Esophagus squamous epithelium (tissue), 5 donors: ENCODE results near the gene AKAP12. TPM values are rescaled to one million over a fixed set of nuclear protein-coding genes. Genes with fewer than 3 reads are reported as not detected.

Experiments used
- DNase-seq: peaks from one replicate; lab custom pipeline; 2025; lab: John Stamatoyannopoulos, UW
- H3K27ac ChIP-seq, 4 donors: fragments of 200-600 bp; sonication (generic); one replicate each; pipeline ENCODE4 v1.5.1; 2016 to 2019; ENCODE audit warnings: mild to moderate bottlenecking in 1 of 4
- H3K27me3 ChIP-seq, 4 donors: fragments of 200-600 bp; sonication (generic); 1 replicate in 3 of 4; 2 replicates in 1 of 4; pipeline versions ENCODE4 v1.5.1 to v1.6.0; 2017 to 2021; ENCODE audit warnings: antibody characterized with exemption in 1 of 4
- H3K36me3 ChIP-seq, 3 donors: fragments of 200-600 bp; sonication (generic); one replicate each; pipeline ENCODE4 v1.5.1; 2016 to 2019
- H3K4me1 ChIP-seq, 3 donors: fragments of 200-600 bp; sonication (generic); one replicate each; pipeline ENCODE4 v1.5.1; 2017 to 2019
- H3K4me3 ChIP-seq, 4 donors: fragments of 200-600 bp; sonication (generic); 1 replicate in 3 of 4; 2 replicates in 1 of 4; pipeline ENCODE4 v1.5.1; 2016 to 2019; ENCODE audit warnings: mild to moderate bottlenecking in 2 of 4, moderate library complexity in 1 of 4
- H3K9me3 ChIP-seq, 3 donors: fragments of 200-600 bp; sonication (generic); one replicate each; pipeline ENCODE4 v1.5.1; 2016 to 2019
- CTCF ChIP-seq, 6 experiments: fragments of 450-650 bp in 4 of 6; fragments of 200-600 bp in 2 of 6; sonication (generic) in 2 of 6; IDR thresholded peaks; one replicate each; pipeline ENCODE4 v1.5.1; 2016 to 2019; ENCODE audit warnings: antibody characterized with exemption in 6 of 6, mild to moderate bottlenecking in 4 of 6, moderate library complexity in 4 of 6
- POLR2A ChIP-seq, 4 donors: fragments of 450-650 bp; IDR thresholded peaks; one replicate each; pipeline ENCODE4 v1.6.1; 2017; ENCODE audit warnings: antibody characterized with exemption in 4 of 4, mild to moderate bottlenecking in 4 of 4, moderate library complexity in 3 of 4
- WGBS, 2 donors: methylation state at CpG; one replicate each; pipeline ENCODE4 v1.1.5; 2018; 5-methylcytosine and 5-hydroxymethylcytosine counted together
- intact Hi-C: fragments of 100-400 bp; cut with DNase I; formaldehyde crosslinking; loops from one replicate; pipeline ENCODE4 v1.15.0; 2022
- small RNA-seq, 4 donors: library from RNA; depleted of rRNA; stranded (forward); fragments of <200 nt; gene quantifications; one replicate each; pipeline ENCODE3, GENCODE V24; 2016
- total RNA-seq, 4 donors: library from RNA; depleted of rRNA; stranded (reverse); fragments of >200 nt; gene quantifications; one replicate each; pipeline ENCODE4 v1.1.0, GENCODE V29; 2016
- donor health status: DM: yes; HTN: yes; CAD: no.

AKAP12 gene
- total RNA-seq, 4 donors from 2014 or later, result 1.7 to 66.6 (median 11.4) TPM

DNA sequence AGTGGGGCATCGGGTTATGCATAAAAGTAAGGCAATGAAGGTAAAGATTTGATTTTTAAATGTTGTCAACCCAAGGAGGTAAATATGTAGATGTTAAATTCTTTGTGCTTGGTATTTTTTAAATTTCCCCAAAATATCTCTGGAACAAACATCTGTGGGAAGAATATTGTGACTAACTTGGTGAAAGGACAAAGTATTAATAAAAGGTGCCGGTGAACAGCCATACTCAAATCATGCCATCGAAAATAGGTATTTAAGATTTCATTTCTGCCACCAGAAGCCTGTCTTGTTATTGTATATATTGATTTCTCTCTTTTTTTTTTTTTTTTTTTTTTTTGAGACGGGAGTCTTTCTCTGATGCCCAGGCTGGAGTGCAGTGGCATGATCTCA is 164.1 kb downstream of the AKAP12 start:
- Histone ChIP-seq H3K4me3 (no peak overlapping the region), H3K9me3 (no peaks in the 10 kb centered on the region), H3K4me1 (peaks cover 0 to 19% (median 0%) of the 10 kb centered on the region in 3 donors), H3K27me3 (no peaks in the 10 kb centered on the region), H3K27ac (no peak overlapping the region), H3K36me3 (peaks cover 6 to 52% (median 14%) of the 10 kb centered on the region in 3 donors)
- intact Hi-C loops, result no loop called here
- WGBS, 2 donors, result 78 to 80% methylated on average over 4 of the region's 4 CpGs
- TF ChIP-seq POLR2A (IDR thresholded peaks at IDR 0.05), result no peak
- TF ChIP-seq CTCF (IDR thresholded peaks at IDR 0.05), result no peak
- DNase-seq, result no peak

Small RNA genes lying within 50 kb of the gene (small RNA-seq; reads per million reads assigned to genes)
- gene RF00019 (0 reads per million in 4 donors), gene RNU6-1247P (0 reads per million in 4 donors), gene RNU6-300P (0 reads per million in 4 donors), gene RNY4P20 (0.14 to 2.1 (median 0.43) reads per million in 4 donors)

Other genes with a start within 250 kb of the AKAP12 start
- 10 to 100 TPM in 1 of 4 donors, 1 to 10 TPM in 3; 4.2 to 11.3 (median 7.4) TPM for gene ZBTB2, start 151.6 kb downstream of the AKAP12 start, total RNA-seq
- gene RMND1, start 212.2 kb downstream of the AKAP12 start, total RNA-seq, result 10 to 100 TPM in 3 of 4 donors, 1 to 10 TPM in 1; 4.6 to 25.9 (median 15.3) TPM